H1 (cell line): ENCODE measurements around the gene TSPEAR. TPM values are rescaled to one million over a fixed set of nuclear protein-coding genes. Genes with fewer than 3 reads are reported as not detected.

Experiments used
- CTCF ChIA-PET: fragments of 300-600 bp; sonication (Branson Sonifier 250); formaldehyde crosslinking; loops from one replicate; lab custom pipeline; 2021; ENCODE audit not compliant: partially characterized antibody; lab: Charles Lee
- POLR2A ChIA-PET: fragments of 300-600 bp; sonication (Branson Sonifier 250); formaldehyde crosslinking; loops from one replicate; lab custom pipeline; 2021; ENCODE audit warnings: inconsistent platforms; ENCODE audit not compliant: partially characterized antibody; lab: Charles Lee
- DNase-seq, 2 experiments: peaks; one replicate each; pipeline versions ENCODE4 v3.0.0 to v3.0.0-alpha.2; 2010 to 2022; ENCODE audit warnings: low spot score in 2 of 2, low read depth in 1 of 2, mixed read lengths in 1 of 2
- FAIRE-seq: peaks from 2 replicates; lab custom pipeline; 2011; peaks lifted over from hg19 to GRCh38; lab: Jason Lieb, UNC
- H2AFZ ChIP-seq: 2 replicates; pipeline ENCODE4 v1.8.1; 2012; ENCODE audit warnings: low read length, inconsistent platforms
- H2AK5ac ChIP-seq: 2 replicates; pipeline ENCODE4 v1.6.1; 2013; ENCODE audit warnings: low read depth, low read length
- H2BK120ac ChIP-seq: replicated peaks from 2 replicates; pipeline ENCODE3; 2013; ENCODE audit warnings: low read depth, low read length, inconsistent platforms
- H2BK12ac ChIP-seq: 2 replicates; pipeline ENCODE4 v1.6.1; 2013; ENCODE audit warnings: low read depth, low read length
- H2BK15ac ChIP-seq: 2 replicates; pipeline ENCODE4 v1.6.1; 2013; ENCODE audit warnings: low read length
- H2BK20ac ChIP-seq: 2 replicates; pipeline ENCODE4 v1.6.1; 2013; ENCODE audit warnings: low read length
- H2BK5ac ChIP-seq: 2 replicates; pipeline ENCODE4 v1.6.1; 2013; ENCODE audit warnings: low read depth, low read length
- H3K14ac ChIP-seq: 2 replicates; pipeline ENCODE4 v1.6.1; 2013; ENCODE audit warnings: inconsistent platforms; ENCODE audit not compliant: insufficient read length
- H3K18ac ChIP-seq: 2 replicates; pipeline ENCODE4 v1.6.1; 2013; ENCODE audit warnings: low read length; ENCODE audit errors: extremely low read depth
- H3K23ac ChIP-seq: 2 replicates; pipeline ENCODE4 v1.6.1; 2013; ENCODE audit warnings: inconsistent platforms; ENCODE audit not compliant: insufficient read length
- H3K23me2 ChIP-seq: 2 replicates; pipeline ENCODE4 v1.6.1; 2013; ENCODE audit warnings: low read depth, low read length
- H3K27ac ChIP-seq: 2 replicates; pipeline ENCODE4 v1.6.1; 2011; ENCODE audit warnings: low read depth, low read length, inconsistent platforms
- H3K27me3 ChIP-seq, 4 experiments: replicated peaks in 1 of 4; 1 replicate in 1 of 4; 2 replicates in 3 of 4; pipeline versions ENCODE4 v1.6.1 to v1.8.1; 2011 to 2013; ENCODE audit warnings: low read length in 3 of 4, mild to moderate bottlenecking in 3 of 4, inconsistent platforms in 2 of 4, mixed read lengths in 2 of 4, moderate library complexity in 1 of 4; ENCODE audit not compliant: control insufficient read depth in 3 of 4, insufficient read depth in 3 of 4; ENCODE audit errors: extremely low read depth in 1 of 4
- H3K36me3 ChIP-seq, 4 experiments: 2 replicates each; pipeline versions ENCODE4 v1.6.1 to v1.8.1; 2011 to 2013; ENCODE audit warnings: mild to moderate bottlenecking in 4 of 4, low read length in 3 of 4, moderate library complexity in 2 of 4, control low read depth in 1 of 4, inconsistent platforms in 1 of 4; ENCODE audit not compliant: insufficient read depth in 4 of 4, control insufficient read depth in 2 of 4
- H3K4ac ChIP-seq: replicated peaks from 2 replicates; pipeline ENCODE3; 2013; ENCODE audit warnings: low read length, low read depth, mixed read lengths, inconsistent platforms; ENCODE audit not compliant: insufficient read length
- H3K4me1 ChIP-seq, 4 experiments: replicated peaks in 1 of 4; 1 replicate in 1 of 4; 2 replicates in 3 of 4; pipeline versions ENCODE4 v1.6.1 to v1.8.1; 2011 to 2013; ENCODE audit warnings: low read length in 3 of 4, inconsistent platforms in 2 of 4, mixed read lengths in 1 of 4; ENCODE audit not compliant: insufficient read depth in 4 of 4, control insufficient read depth in 3 of 4
- H3K4me2 ChIP-seq, 2 experiments: 2 replicates each; pipeline versions ENCODE4 v1.6.1 to v1.8.1; 2011 to 2013; ENCODE audit warnings: low read depth in 2 of 2, low read length in 2 of 2, control low read depth in 1 of 2, inconsistent platforms in 1 of 2, mild to moderate bottlenecking in 1 of 2; ENCODE audit not compliant: insufficient read depth in 1 of 2
- H3K4me3 ChIP-seq, 4 experiments: fragments of 200-600, 300-600 bp in 1 of 4; sonication (generic), shearing (Covaris generic), sonication (Bioruptor Twin) in 1 of 4; 2 replicates each; pipeline versions ENCODE4 v1.5.1 to v1.8.1; 2011 to 2016; ENCODE audit warnings: low read length in 4 of 4, low read depth in 3 of 4, control low read depth in 2 of 4, inconsistent platforms in 2 of 4, mild to moderate bottlenecking in 2 of 4, mixed read lengths in 1 of 4, moderate library complexity in 1 of 4; ENCODE audit not compliant: insufficient read depth in 2 of 4; ENCODE audit errors: extremely low read depth in 1 of 4
- H3K56ac ChIP-seq: replicated peaks from 2 replicates; pipeline ENCODE3; 2013; ENCODE audit warnings: low read depth, mild to moderate bottlenecking, mixed read lengths, low read length, inconsistent platforms; ENCODE audit not compliant: insufficient read length
- H3K79me1 ChIP-seq: 2 replicates; pipeline ENCODE4 v1.6.1; 2013; ENCODE audit warnings: low read depth, low read length, control low read depth
- H3K79me2 ChIP-seq, 2 experiments: 2 replicates each; pipeline versions ENCODE4 v1.6.1 to v1.8.1; 2012 to 2013; ENCODE audit warnings: low read length in 2 of 2, mild to moderate bottlenecking in 2 of 2, inconsistent platforms in 1 of 2; ENCODE audit not compliant: insufficient read depth in 2 of 2, control insufficient read depth in 1 of 2
- H3K9ac ChIP-seq, 4 experiments: replicated peaks in 1 of 4; 1 replicate in 1 of 4; 2 replicates in 3 of 4; pipeline versions ENCODE4 v1.6.1 to v1.8.1; 2011 to 2013; ENCODE audit warnings: low read depth in 3 of 4, low read length in 3 of 4, control low read depth in 2 of 4, mild to moderate bottlenecking in 2 of 4, moderate library complexity in 2 of 4, inconsistent platforms in 1 of 4; ENCODE audit errors: extremely low read depth in 1 of 4
- H3K9me3 ChIP-seq, 2 experiments: 2 replicates each; pipeline versions ENCODE4 v1.6.1 to v1.8.1; 2012 to 2013; ENCODE audit warnings: mild to moderate bottlenecking in 2 of 2, moderate library complexity in 2 of 2, control low read depth in 1 of 2, inconsistent platforms in 1 of 2, low read depth in 1 of 2, low read length in 1 of 2, mixed read lengths in 1 of 2; ENCODE audit not compliant: insufficient read depth in 2 of 2
- H4K20me1 ChIP-seq, 2 experiments: replicated peaks in 1 of 2; 2 replicates each; pipeline versions ENCODE3 to v1.8.1; 2011 to 2013; ENCODE audit warnings: inconsistent platforms in 2 of 2, low read length in 2 of 2, mild to moderate bottlenecking in 1 of 2; ENCODE audit not compliant: insufficient read depth in 2 of 2, control insufficient read depth in 1 of 2
- H4K5ac ChIP-seq: 2 replicates; pipeline ENCODE4 v1.6.1; 2013; ENCODE audit warnings: low read length, low read depth, mixed read lengths, inconsistent platforms; ENCODE audit not compliant: insufficient read length
- H4K8ac ChIP-seq: 2 replicates; pipeline ENCODE4 v1.8.0; 2013; ENCODE audit warnings: mild to moderate bottlenecking, moderate library complexity, low read length, inconsistent platforms; ENCODE audit not compliant: insufficient read depth; ENCODE audit errors: extremely low read depth
- H4K91ac ChIP-seq: replicated peaks from 2 replicates; pipeline ENCODE3; 2013; ENCODE audit warnings: low read length, mixed read lengths, inconsistent platforms; ENCODE audit not compliant: insufficient read length
- EGR1 ChIP-seq: IDR thresholded peaks from 2 replicates; pipeline ENCODE4 v1.6.1; 2011; ENCODE audit warnings: low read depth, low read length, borderline replicate concordance
- HDAC6 ChIP-seq: IDR thresholded peaks from one replicate; pipeline ENCODE4 v1.7.1; 2012; ENCODE audit warnings: low read depth, mild to moderate bottlenecking, inconsistent platforms, low read length, moderate library complexity
- KDM1A ChIP-seq: fragments of 200-600, 300-600 bp; sonication (generic); IDR thresholded peaks from 2 replicates; pipeline ENCODE4 v1.7.1; 2016; ENCODE audit warnings: mild to moderate bottlenecking, low read length, borderline replicate concordance
- RAD21 ChIP-seq, 2 experiments: IDR thresholded peaks in 1 of 2; conservative IDR thresholded peaks in 1 of 2; 2 replicates each; pipeline ENCODE4 v1.6.1; 2011; ENCODE audit warnings: low read depth in 2 of 2, low read length in 2 of 2, improper control_type of control experiment in 1 of 2, inconsistent platforms in 1 of 2, mild to moderate bottlenecking in 1 of 2, moderate library complexity in 1 of 2
- RXRA ChIP-seq: IDR thresholded peaks from 2 replicates; pipeline ENCODE4 v1.6.1; 2011; ENCODE audit warnings: low read depth, mild to moderate bottlenecking, low read length, moderate library complexity; ENCODE audit not compliant: insufficient read depth
- SAP30 ChIP-seq: fragments of 300-600 bp; sonication (generic); IDR thresholded peaks from 2 replicates; pipeline ENCODE4 v1.7.1; 2012; ENCODE audit warnings: low read length, moderate library complexity, mild to moderate bottlenecking, inconsistent platforms; ENCODE audit not compliant: insufficient read depth, insufficient replicate concordance
- TBP ChIP-seq: IDR thresholded peaks from 2 replicates; pipeline ENCODE4 v1.6.1; 2011; ENCODE audit warnings: low read depth, low read length, improper control_type of control experiment
- WGBS, 2 experiments: shearing (Covaris generic) in 1 of 2; methylation state at CpG; one replicate each; pipeline versions ENCODE4 v1.1.6 to v1.1.7; 2013 to 2015; ENCODE audit warnings: low lambda C conversion rate in 2 of 2, mixed read lengths in 2 of 2, inconsistent platforms in 1 of 2, low coverage in 1 of 2, missing lambda C conversion rate in 1 of 2; ENCODE audit not compliant: insufficient replicate concordance in 2 of 2, insufficient coverage in 1 of 2, insufficient read length in 1 of 2; ENCODE audit errors: extremely low coverage in 1 of 2, missing lambda C conversion rate in 1 of 2; 5-methylcytosine and 5-hydroxymethylcytosine counted together
- polyA plus RNA-seq, 7 experiments: library from polyadenylated mRNA; depleted of rRNA in 3 of 7; stranded (reverse) in 5 of 7; unstranded in 2 of 7; fragments of >200 nt in 5 of 7; fragments of 200-250 nt in 2 of 7; gene quantifications; 1 replicate in 5 of 7; 2 replicates in 1 of 7; 4 replicates in 1 of 7; pipeline versions ENCODE4 v1.2.1 to v1.2.3, GENCODE V29; 2011 to 2013; ENCODE audit warnings: missing spikeins in 2 of 7, mixed read lengths in 2 of 7
- total RNA-seq: library from RNA; stranded (reverse); fragmentation: NEBNext Ultra II Directional; extraction: Animal tissue kit (Norgen Biotek cat#: 25700); gene quantifications from 2 replicates; pipeline ENCODE4 v1.2.1, GENCODE V29; 2021

TSPEAR gene
- total and polyA plus RNA-seq, 2 of the 8 experiments (the other 6 are each of a cell fraction or from before 2014, with no cell fraction given) = 0.58 to 0.89 TPM

GRCh38 chr21:44718093-44718492 lies 6.7 kb upstream of the TSPEAR start:
- Histone ChIP-seq H2BK120ac (no peak overlapping the region), H3K23me2 (no peaks in the 10 kb centered on the region), H3K9ac (no peak overlapping the region), H3K27me3 (peaks cover 0 to 17% (median 9%) of the 10 kb centered on the region in 4 experiments; a peak in 6 of 7 replicates), H4K5ac (no peak overlapping the region), H3K4me2 (peak overlapping the region in 1 of 2 experiments; percentile 11; a peak in 1 of 4 replicates), H2BK20ac (peak overlapping the region; percentile 72; the same call in 1 of the 2 replicates), H3K79me2 (no peaks in the 10 kb centered on the region), H3K9me3 (no peaks in the 10 kb centered on the region), H3K14ac (no peak overlapping the region), H3K56ac (no peak overlapping the region), H4K91ac (no peak overlapping the region), H3K18ac (no peak overlapping the region; the same call in 1 of the 2 replicates), H3K4me3 (no peak overlapping the region), H3K36me3 (no peaks in the 10 kb centered on the region), H2BK12ac (peak overlapping the region; percentile 65; the same call in 1 of the 2 replicates), H3K23ac (no peak overlapping the region), H4K8ac (no peak overlapping the region), H3K4ac (no peak overlapping the region), H2BK5ac (no peak overlapping the region), H4K20me1 (no peaks in the 10 kb centered on the region), H3K27ac (no peak overlapping the region), H2BK15ac (peak overlapping the region; percentile 54; the same call in 1 of the 2 replicates), H2AFZ (no peak overlapping the region), H2AK5ac (no peak overlapping the region), H3K79me1 (no peaks in the 10 kb centered on the region), H3K4me1 (peaks cover 5 to 15% (median 9%) of the 10 kb centered on the region in 4 experiments)
- FAIRE-seq (no peak), DNase-seq (no peak)
- ChIA-PET CTCF (interaction anchor here (1.0 to 3.0 kb wide), 9 partner anchors 8 to 179 kb away, joined by 3 to 12 read pairs (median 4); no protein-coding TSS in a partner anchor), POLR2A (no interaction called here)
- WGBS, 2 experiments = 74% methylated on average over 2 of the region's 2 CpGs; no CpG with 5 or more reads in 1 of the 2 experiments
- TF ChIP-seq TBP (no peak), RXRA (no peak), SAP30 (no peak), KDM1A (no peak), EGR1 (no peak), HDAC6 (no peak), RAD21 (IDR thresholded peaks at IDR 0.05 in 1 of 2, conservative IDR thresholded peaks at IDR 0.05 in 1 of 2; ENCODE audit: low read depth in 2 of 2, low read length in 2 of 2) (no peak)
